HL-60 (cell line): ENCODE results near the gene TBC1D22A.

Source experiments
- GABPA ChIP-seq: IDR thresholded peaks from 2 replicates; pipeline ENCODE4 v1.6.1; 2012; ENCODE audit warnings: low read depth
- POLR2AphosphoS5 ChIP-seq: IDR thresholded peaks from 2 replicates; pipeline ENCODE4 v1.6.1; 2012; ENCODE audit warnings: low read depth
- SPI1 ChIP-seq: IDR thresholded peaks from 2 replicates; pipeline ENCODE4 v1.6.1; 2012; ENCODE audit warnings: low read depth, mild to moderate bottlenecking, borderline replicate concordance
- TF ChIP-seq, protein P1 (sequence below): IDR thresholded peaks from one replicate; pipeline ENCODE4 v1.5.1; 2011; ENCODE audit warnings: low read length, control low read depth, inconsistent platforms; ENCODE audit not compliant: insufficient read depth
- TF ChIP-seq, protein P2 (sequence below): IDR thresholded peaks from 2 replicates; pipeline ENCODE4 v1.6.1; 2012; ENCODE audit warnings: low read depth; ENCODE audit not compliant: insufficient replicate concordance

DNA sequence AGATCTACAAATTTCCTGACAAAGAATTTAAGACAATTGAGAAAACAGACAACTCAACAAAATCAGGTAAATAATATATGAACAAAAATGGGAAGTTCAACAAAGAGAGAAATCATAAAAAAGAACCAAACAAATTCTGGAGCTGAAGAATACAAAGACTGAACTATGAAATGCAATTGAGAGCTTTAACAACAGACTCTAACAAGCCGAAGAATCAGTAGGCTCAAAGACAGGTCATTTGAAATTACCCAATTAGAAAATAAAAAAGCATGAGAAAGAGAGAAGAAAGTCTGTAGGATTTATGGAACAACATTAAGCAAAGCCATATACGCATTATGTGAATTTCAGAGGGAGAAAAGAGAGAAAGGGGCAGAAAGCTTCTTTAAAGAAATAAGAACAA lies 72.8 kb downstream of the TBC1D22A start:
- TF ChIP-seq, protein P1, sequence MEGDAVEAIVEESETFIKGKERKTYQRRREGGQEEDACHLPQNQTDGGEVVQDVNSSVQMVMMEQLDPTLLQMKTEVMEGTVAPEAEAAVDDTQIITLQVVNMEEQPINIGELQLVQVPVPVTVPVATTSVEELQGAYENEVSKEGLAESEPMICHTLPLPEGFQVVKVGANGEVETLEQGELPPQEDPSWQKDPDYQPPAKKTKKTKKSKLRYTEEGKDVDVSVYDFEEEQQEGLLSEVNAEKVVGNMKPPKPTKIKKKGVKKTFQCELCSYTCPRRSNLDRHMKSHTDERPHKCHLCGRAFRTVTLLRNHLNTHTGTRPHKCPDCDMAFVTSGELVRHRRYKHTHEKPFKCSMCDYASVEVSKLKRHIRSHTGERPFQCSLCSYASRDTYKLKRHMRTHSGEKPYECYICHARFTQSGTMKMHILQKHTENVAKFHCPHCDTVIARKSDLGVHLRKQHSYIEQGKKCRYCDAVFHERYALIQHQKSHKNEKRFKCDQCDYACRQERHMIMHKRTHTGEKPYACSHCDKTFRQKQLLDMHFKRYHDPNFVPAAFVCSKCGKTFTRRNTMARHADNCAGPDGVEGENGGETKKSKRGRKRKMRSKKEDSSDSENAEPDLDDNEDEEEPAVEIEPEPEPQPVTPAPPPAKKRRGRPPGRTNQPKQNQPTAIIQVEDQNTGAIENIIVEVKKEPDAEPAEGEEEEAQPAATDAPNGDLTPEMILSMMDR, result no peak
- TF ChIP-seq POLR2AphosphoS5 (no peak), GABPA (no peak), SPI1 (no peak)
- TF ChIP-seq, protein P2, sequence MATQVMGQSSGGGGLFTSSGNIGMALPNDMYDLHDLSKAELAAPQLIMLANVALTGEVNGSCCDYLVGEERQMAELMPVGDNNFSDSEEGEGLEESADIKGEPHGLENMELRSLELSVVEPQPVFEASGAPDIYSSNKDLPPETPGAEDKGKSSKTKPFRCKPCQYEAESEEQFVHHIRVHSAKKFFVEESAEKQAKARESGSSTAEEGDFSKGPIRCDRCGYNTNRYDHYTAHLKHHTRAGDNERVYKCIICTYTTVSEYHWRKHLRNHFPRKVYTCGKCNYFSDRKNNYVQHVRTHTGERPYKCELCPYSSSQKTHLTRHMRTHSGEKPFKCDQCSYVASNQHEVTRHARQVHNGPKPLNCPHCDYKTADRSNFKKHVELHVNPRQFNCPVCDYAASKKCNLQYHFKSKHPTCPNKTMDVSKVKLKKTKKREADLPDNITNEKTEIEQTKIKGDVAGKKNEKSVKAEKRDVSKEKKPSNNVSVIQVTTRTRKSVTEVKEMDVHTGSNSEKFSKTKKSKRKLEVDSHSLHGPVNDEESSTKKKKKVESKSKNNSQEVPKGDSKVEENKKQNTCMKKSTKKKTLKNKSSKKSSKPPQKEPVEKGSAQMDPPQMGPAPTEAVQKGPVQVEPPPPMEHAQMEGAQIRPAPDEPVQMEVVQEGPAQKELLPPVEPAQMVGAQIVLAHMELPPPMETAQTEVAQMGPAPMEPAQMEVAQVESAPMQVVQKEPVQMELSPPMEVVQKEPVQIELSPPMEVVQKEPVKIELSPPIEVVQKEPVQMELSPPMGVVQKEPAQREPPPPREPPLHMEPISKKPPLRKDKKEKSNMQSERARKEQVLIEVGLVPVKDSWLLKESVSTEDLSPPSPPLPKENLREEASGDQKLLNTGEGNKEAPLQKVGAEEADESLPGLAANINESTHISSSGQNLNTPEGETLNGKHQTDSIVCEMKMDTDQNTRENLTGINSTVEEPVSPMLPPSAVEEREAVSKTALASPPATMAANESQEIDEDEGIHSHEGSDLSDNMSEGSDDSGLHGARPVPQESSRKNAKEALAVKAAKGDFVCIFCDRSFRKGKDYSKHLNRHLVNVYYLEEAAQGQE, result no peak
